ENCODE data around the gene MCF2L2. TPM values are rescaled to one million over a fixed set of nuclear protein-coding genes. Genes with fewer than 3 reads are reported as not detected.

MCF2L2 gene
- total RNA-seq, 1 experiment from 2014 or later: 1.7 TPM

DNA sequence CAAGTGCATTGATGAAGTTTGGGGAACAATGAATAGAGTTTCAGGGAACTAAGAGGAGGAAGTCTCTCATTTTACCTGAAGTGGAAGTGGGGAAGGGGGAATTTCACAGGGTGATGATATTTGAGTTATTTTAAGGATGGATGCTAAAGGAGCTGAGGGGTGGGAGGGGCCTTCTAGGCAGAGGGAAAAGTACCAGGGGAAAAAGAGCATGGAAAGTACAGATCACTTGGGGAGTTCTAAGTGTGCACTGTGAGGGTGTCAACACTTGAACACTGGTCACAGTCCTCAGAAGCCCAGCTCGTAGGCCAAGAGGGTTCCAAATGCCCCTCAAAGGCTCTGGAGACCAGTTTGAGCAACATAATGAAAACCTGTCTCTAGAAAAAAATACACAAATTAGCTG, 284.1 kb downstream of the MCF2L2 start:
- CTCF ChIA-PET: no interaction called here

DNA sequence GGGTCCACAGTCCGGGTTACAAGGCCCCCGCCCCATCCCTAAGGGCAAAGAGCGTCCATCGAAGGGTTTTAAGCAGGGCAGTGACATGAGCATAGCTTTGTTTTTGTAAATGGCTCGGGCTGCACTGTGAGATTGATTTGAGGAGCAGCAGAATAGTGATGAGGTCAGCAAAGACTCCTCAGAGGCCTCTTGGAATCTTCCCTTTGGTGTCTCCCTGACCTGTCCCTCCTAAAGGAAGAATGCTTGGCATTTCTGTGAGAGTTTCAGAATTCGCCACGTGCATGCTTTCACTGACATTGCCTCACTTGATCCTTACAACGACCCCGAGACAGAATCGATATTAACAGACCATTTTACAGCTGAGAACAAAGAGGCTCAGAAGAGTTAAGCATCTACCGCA, 286.2 kb downstream of the MCF2L2 start:
- CTCF ChIA-PET: no interaction called here
- H3K4me2 ChIP-seq: no peak overlapping the region
- H4K20me1 ChIP-seq (ENCODE audit: insufficient read depth): no peaks in the 10 kb centered on the region

More for the DNA sequence above, 284.1 kb downstream of the MCF2L2 start:
- peak in 1 of 2 experiments; percentile 27 for DNase-seq
- Histone ChIP-seq H3K27ac (no peak overlapping the region), H3F3A (ENCODE audit: insufficient read depth, low read depth) (no peaks in the 10 kb centered on the region), H3K9me2 (ENCODE audit: insufficient read depth) (no peaks in the 10 kb centered on the region), H3K79me2 (ENCODE audit: low read depth) (no peaks in the 10 kb centered on the region), H3K4me1 (replicated peaks; ENCODE audit: insufficient read depth) (no peaks in the 10 kb centered on the region), H2AFZ (no peak overlapping the region), H3K27me3 (ENCODE audit: insufficient read depth, low read depth) (no peaks in the 10 kb centered on the region), H3K4me2 (no peak overlapping the region), H3K4me3 (no peak overlapping the region), H4K20me1 (ENCODE audit: insufficient read depth) (no peaks in the 10 kb centered on the region), H3K9me3 (ENCODE audit: insufficient read depth, low read depth) (no peaks in the 10 kb centered on the region), H3K36me3 (ENCODE audit: low read depth) (no peaks in the 10 kb centered on the region)
- intact Hi-C loops (cut with micrococcal nuclease; ENCODE audit: unreplicated experiment): no loop called here
- BruUV-seq (replicated peaks): no TSS peak
- no peak for TF ChIP-seq EZH2 (IDR thresholded peaks at IDR 0.05; ENCODE audit: low read depth)
- TF ChIP-seq, protein P1, sequence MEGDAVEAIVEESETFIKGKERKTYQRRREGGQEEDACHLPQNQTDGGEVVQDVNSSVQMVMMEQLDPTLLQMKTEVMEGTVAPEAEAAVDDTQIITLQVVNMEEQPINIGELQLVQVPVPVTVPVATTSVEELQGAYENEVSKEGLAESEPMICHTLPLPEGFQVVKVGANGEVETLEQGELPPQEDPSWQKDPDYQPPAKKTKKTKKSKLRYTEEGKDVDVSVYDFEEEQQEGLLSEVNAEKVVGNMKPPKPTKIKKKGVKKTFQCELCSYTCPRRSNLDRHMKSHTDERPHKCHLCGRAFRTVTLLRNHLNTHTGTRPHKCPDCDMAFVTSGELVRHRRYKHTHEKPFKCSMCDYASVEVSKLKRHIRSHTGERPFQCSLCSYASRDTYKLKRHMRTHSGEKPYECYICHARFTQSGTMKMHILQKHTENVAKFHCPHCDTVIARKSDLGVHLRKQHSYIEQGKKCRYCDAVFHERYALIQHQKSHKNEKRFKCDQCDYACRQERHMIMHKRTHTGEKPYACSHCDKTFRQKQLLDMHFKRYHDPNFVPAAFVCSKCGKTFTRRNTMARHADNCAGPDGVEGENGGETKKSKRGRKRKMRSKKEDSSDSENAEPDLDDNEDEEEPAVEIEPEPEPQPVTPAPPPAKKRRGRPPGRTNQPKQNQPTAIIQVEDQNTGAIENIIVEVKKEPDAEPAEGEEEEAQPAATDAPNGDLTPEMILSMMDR (conservative IDR thresholded peaks at IDR 0.05): no peak
- POLR2A ChIA-PET (ENCODE audit: unreplicated experiment): no interaction called here

DNA sequence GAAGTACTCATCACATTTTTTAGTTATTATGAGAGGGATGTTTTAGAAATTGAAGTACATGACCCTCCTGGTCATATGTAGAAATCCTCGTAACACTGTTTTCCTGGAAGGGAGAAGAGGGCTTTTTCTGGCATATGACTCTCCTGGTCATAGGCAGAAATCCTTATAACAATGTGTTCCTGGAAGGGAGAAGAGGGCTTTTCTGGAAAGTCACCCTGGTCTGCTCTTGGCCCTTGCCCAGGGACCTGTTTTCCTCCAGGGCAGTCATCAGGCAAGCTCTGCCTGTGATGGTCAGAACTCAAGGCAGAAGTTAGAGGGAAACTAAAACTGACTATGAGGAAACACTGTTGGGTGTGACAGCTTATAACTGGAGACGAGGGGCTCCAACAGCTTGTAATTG, 293.6 kb downstream of the MCF2L2 start:
- TF ChIP-seq, protein P1 (conservative IDR thresholded peaks at IDR 0.05): no peak
- TF ChIP-seq EZH2 (IDR thresholded peaks at IDR 0.05; ENCODE audit: low read depth): no peak
- no peaks in the 10 kb centered on the region for H3F3A ChIP-seq (ENCODE audit: insufficient read depth, low read depth)
- no peak overlapping the region for H3K4me3 ChIP-seq
- ChIA-PET CTCF (no interaction called here), POLR2A (ENCODE audit: unreplicated experiment) (no interaction called here)
- H3K9me2 ChIP-seq (ENCODE audit: insufficient read depth): no peaks in the 10 kb centered on the region
- no peaks in the 10 kb centered on the region for H3K27me3 ChIP-seq (ENCODE audit: insufficient read depth, low read depth)
- H2AFZ ChIP-seq: no peak overlapping the region
- H3K9me3 ChIP-seq (ENCODE audit: insufficient read depth, low read depth): no peaks in the 10 kb centered on the region; the same call in 1 of the 2 replicates
- no peaks in the 10 kb centered on the region for H3K36me3 ChIP-seq (ENCODE audit: low read depth)
- no peak overlapping the region for H3K27ac ChIP-seq
- BruUV-seq (replicated peaks): no TSS peak
- peak in 1 of 2 experiments; percentile 32 for DNase-seq
- no peaks in the 10 kb centered on the region for H3K4me1 ChIP-seq (replicated peaks; ENCODE audit: insufficient read depth)
- no peaks in the 10 kb centered on the region for H4K20me1 ChIP-seq (ENCODE audit: insufficient read depth)
- no peak overlapping the region for H3K4me2 ChIP-seq
- intact Hi-C loops (cut with micrococcal nuclease; ENCODE audit: unreplicated experiment): no loop called here
- no peaks in the 10 kb centered on the region for H3K79me2 ChIP-seq (ENCODE audit: low read depth)

More for the DNA sequence above, 286.2 kb downstream of the MCF2L2 start:
- Histone ChIP-seq H2AFZ (no peak overlapping the region), H3K4me1 (replicated peaks; ENCODE audit: insufficient read depth) (no peaks in the 10 kb centered on the region), H3K27ac (no peak overlapping the region), H3K9me3 (ENCODE audit: insufficient read depth, low read depth) (no peaks in the 10 kb centered on the region), H3F3A (ENCODE audit: insufficient read depth, low read depth) (no peaks in the 10 kb centered on the region), H3K79me2 (ENCODE audit: low read depth) (no peaks in the 10 kb centered on the region), H3K4me3 (no peak overlapping the region), H3K9me2 (ENCODE audit: insufficient read depth) (no peaks in the 10 kb centered on the region), H3K27me3 (ENCODE audit: insufficient read depth, low read depth) (no peaks in the 10 kb centered on the region), H3K36me3 (ENCODE audit: low read depth) (no peaks in the 10 kb centered on the region)
- intact Hi-C loops (cut with micrococcal nuclease; ENCODE audit: unreplicated experiment): no loop called here
- POLR2A ChIA-PET (ENCODE audit: unreplicated experiment): no interaction called here
- no TSS peak for BruUV-seq (replicated peaks)
- TF ChIP-seq, protein P1 (conservative IDR thresholded peaks at IDR 0.05): no peak
- TF ChIP-seq EZH2 (IDR thresholded peaks at IDR 0.05; ENCODE audit: low read depth): no peak
- peak in 1 of 2 experiments; percentile 3 for DNase-seq
